ENCODE results near the gene FAHD1. TPM values are rescaled to one million over a fixed set of nuclear protein-coding genes. Genes with fewer than 3 reads are reported as not detected.

FAHD1 gene
- total and polyA plus RNA-seq, 2 donors from 2014 or later: 36.4 to 108 TPM

DNA sequence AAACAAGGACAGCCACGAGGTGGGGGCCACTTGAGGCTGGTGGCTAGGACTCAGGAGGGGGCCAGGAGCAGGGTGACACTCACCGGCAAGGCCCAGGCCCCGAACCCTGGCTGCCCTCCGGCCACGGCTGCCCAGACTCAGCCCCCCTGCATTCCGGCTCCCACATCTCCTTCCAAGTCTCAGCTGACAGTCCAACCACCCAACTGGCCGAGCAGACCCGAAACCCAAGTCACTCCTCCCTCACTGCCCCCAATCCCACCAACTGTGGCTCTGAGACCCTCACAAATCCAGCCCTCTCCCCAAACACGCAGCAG, 9.8 kb upstream of the FAHD1 start:
- intact Hi-C loops (cut with DNase I): no loop called here
- DNase-seq (no peak), FAIRE-seq (no peak)
- Histone ChIP-seq H3K27ac (ENCODE audit: low read depth in 2 of 2, low read length in 2 of 2) (no peak overlapping the region), H3K27me3 (ENCODE audit: control insufficient read depth, insufficient read depth, low read length) (no peaks in the 10 kb centered on the region), H3K4me1 (ENCODE audit: control insufficient read depth in 2 of 3, insufficient read depth in 2 of 3, low read depth in 1 of 3, low read length in 3 of 3) (peaks cover 0 to 3% (median 0%) of the 10 kb centered on the region in 3 donors), H3K9ac (ENCODE audit: low read length in 3 of 3) (no peak overlapping the region), H3K36me3 (ENCODE audit: control insufficient read depth in 2 of 3, insufficient read depth in 3 of 3, low read length in 3 of 3) (peaks cover 0 to 38% (median 9%) of the 10 kb centered on the region in 3 donors), H3K4me3 (ENCODE audit: low read length in 3 of 3) (no peak overlapping the region), H3K9me3 (ENCODE audit: control insufficient read depth in 2 of 3, insufficient read depth in 1 of 3, low read length in 3 of 3) (no peaks in the 10 kb centered on the region)
- TF ChIP-seq, protein P1, sequence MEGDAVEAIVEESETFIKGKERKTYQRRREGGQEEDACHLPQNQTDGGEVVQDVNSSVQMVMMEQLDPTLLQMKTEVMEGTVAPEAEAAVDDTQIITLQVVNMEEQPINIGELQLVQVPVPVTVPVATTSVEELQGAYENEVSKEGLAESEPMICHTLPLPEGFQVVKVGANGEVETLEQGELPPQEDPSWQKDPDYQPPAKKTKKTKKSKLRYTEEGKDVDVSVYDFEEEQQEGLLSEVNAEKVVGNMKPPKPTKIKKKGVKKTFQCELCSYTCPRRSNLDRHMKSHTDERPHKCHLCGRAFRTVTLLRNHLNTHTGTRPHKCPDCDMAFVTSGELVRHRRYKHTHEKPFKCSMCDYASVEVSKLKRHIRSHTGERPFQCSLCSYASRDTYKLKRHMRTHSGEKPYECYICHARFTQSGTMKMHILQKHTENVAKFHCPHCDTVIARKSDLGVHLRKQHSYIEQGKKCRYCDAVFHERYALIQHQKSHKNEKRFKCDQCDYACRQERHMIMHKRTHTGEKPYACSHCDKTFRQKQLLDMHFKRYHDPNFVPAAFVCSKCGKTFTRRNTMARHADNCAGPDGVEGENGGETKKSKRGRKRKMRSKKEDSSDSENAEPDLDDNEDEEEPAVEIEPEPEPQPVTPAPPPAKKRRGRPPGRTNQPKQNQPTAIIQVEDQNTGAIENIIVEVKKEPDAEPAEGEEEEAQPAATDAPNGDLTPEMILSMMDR (IDR thresholded peaks at IDR 0.05; ENCODE audit: borderline replicate concordance, extremely low read depth, insufficient read depth): no peak

DNA sequence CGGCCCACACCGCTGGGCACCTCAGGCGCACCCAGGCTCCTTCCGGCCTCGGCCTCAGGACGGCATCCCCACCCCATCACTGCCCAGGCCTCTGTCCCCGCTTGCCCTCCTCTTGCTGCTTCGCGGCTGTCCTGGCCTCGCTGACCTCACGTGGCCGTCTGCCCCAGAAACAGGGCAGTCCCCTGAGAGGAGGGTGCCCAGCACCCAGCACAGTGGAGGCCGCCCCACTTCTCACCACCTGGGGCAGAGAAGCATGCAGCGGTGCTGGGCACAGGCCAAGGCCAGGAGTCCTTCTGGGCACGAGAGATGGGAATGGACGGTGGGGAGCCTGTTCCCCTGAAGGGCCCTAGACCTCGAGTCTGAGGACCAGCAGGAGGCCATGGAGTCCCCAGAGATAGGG, 9.3 kb upstream of the FAHD1 start:
- no peak overlapping the region for H3K9ac ChIP-seq (ENCODE audit: low read length in 3 of 3)
- FAIRE-seq: no peak
- no peak overlapping the region for H3K4me3 ChIP-seq (ENCODE audit: low read length in 3 of 3)
- intact Hi-C loops (cut with DNase I): no loop called here
- peaks cover 0 to 4% (median 0%) of the 10 kb centered on the region in 3 donors for H3K4me1 ChIP-seq (ENCODE audit: control insufficient read depth in 2 of 3, insufficient read depth in 2 of 3, low read depth in 1 of 3, low read length in 3 of 3)
- TF ChIP-seq, protein P1 (IDR thresholded peaks at IDR 0.05; ENCODE audit: borderline replicate concordance, extremely low read depth, insufficient read depth): no peak
- DNase-seq: no peak
- H3K36me3 ChIP-seq (ENCODE audit: control insufficient read depth in 2 of 3, insufficient read depth in 3 of 3, low read length in 3 of 3): peaks cover 0 to 42% (median 14%) of the 10 kb centered on the region in 3 donors
- H3K27me3 ChIP-seq (ENCODE audit: control insufficient read depth, insufficient read depth, low read length): no peaks in the 10 kb centered on the region
- H3K27ac ChIP-seq (ENCODE audit: low read depth in 2 of 2, low read length in 2 of 2): no peak overlapping the region
- H3K9me3 ChIP-seq (ENCODE audit: control insufficient read depth in 2 of 3, insufficient read depth in 1 of 3, low read length in 3 of 3): no peaks in the 10 kb centered on the region

DNA sequence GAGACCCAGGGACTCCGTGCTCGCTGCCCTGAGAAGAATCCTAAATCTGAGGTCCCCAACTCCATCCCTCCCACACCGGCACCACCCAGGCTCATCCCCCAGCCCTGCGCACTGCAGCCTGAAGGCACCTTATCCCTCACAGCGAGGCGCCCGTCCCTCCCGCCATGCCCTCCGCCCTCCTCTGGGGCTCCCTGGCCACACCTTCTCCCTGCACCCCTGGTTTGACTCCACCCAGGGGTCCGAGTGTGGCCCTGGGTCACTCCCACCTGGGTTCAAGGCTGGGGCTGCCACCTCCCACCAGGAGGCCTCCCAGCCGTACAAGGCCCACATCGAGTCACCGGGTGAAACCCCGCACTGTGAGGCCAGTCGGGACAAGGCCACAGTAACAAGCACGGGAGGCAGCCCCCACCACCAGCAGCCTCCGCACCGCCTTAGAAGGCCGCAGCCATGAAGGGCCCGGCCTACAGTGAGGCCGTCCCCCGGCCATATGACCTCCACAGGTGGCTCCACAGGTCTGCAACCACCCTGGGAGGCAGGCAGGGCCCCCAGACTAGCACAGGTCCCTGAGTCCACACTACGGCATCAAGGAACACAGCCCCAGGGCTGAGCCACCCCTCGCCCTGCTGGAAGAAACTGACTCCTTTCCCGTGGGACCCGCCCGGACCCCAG, 8.7 kb upstream of the FAHD1 start:
- Histone ChIP-seq H3K4me1 (ENCODE audit: control insufficient read depth in 2 of 3, insufficient read depth in 2 of 3, low read depth in 1 of 3, low read length in 3 of 3) (peaks cover 0 to 4% (median 0%) of the 10 kb centered on the region in 3 donors), H3K9me3 (ENCODE audit: control insufficient read depth in 2 of 3, insufficient read depth in 1 of 3, low read length in 3 of 3) (no peaks in the 10 kb centered on the region), H3K27me3 (ENCODE audit: control insufficient read depth, insufficient read depth, low read length) (no peaks in the 10 kb centered on the region), H3K4me3 (ENCODE audit: low read length in 3 of 3) (no peak overlapping the region), H3K27ac (ENCODE audit: low read depth in 2 of 2, low read length in 2 of 2) (no peak overlapping the region), H3K9ac (ENCODE audit: low read length in 3 of 3) (no peak overlapping the region), H3K36me3 (ENCODE audit: control insufficient read depth in 2 of 3, insufficient read depth in 3 of 3, low read length in 3 of 3) (peaks cover 0 to 45% (median 14%) of the 10 kb centered on the region in 3 donors)
- FAIRE-seq (no peak), DNase-seq (peak in 1 of 5 donors; percentile 66)
- intact Hi-C loops (cut with DNase I): no loop called here
- TF ChIP-seq, protein P1 (IDR thresholded peaks at IDR 0.05; ENCODE audit: borderline replicate concordance, extremely low read depth, insufficient read depth): no peak

Data from kidney (tissue), 14 donors.